ENCODE data around the gene SNAP91.

The SNAP91 gene

DNA sequence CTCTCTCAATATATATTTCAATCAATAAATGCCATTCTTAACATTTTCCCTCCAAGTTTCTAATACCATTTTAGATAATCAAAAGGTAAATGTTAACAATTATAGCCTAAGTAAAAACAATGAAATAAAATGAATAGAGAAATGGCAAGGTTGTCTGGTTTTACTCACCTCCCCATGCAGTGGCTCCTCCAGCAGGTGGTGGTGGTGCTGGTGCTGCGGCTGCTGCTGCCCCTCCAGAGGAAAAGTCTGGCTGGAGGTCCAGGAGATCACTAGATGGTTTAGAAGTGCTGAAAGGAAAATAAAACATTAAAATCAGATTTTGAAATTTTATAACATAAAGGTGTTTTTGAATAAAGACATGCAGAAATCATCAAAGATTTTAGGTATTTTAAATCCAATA lies 103.4 kb downstream of the SNAP91 start:
- Histone ChIP-seq H4K20me1 (ENCODE audit: insufficient read depth, low read length) (no peaks in the 10 kb centered on the region), H3K27ac (ENCODE audit: low read depth, low read length, poor library complexity, severe bottlenecking) (no peak overlapping the region), H3K4me1 (ENCODE audit: insufficient read depth, low read length, severe bottlenecking) (no peaks in the 10 kb centered on the region), H3K79me2 (ENCODE audit: insufficient read depth, low read length) (no peaks in the 10 kb centered on the region), H3K4me3 (ENCODE audit: low read depth, low read length, poor library complexity, severe bottlenecking) (no peak overlapping the region), H3K9ac (ENCODE audit: low read length) (no peak overlapping the region), H3K9me3 (ENCODE audit: low read length) (no peaks in the 10 kb centered on the region), H3K9me2 (ENCODE audit: low read depth, low read length) (no peaks in the 10 kb centered on the region), H2AFZ (ENCODE audit: low read length) (no peak overlapping the region), H3K36me3 (ENCODE audit: insufficient read depth, low read length) (no peaks in the 10 kb centered on the region), H3F3A (ENCODE audit: insufficient read depth, low read length) (no peaks in the 10 kb centered on the region), H3K27me3 (ENCODE audit: insufficient read depth, low read length) (no peaks in the 10 kb centered on the region), H3K4me2 (ENCODE audit: low read length) (no peak overlapping the region)
- TF ChIP-seq CTCF (IDR thresholded peaks at IDR 0.05; ENCODE audit: low read length) (no peak), EZH2 (IDR thresholded peaks at IDR 0.05; ENCODE audit: borderline replicate concordance, low read length) (no peak)

GRCh38 chr6:83603551-83603950 lies 105.3 kb downstream of the SNAP91 start:
- TF ChIP-seq EZH2 (IDR thresholded peaks at IDR 0.05; ENCODE audit: borderline replicate concordance, low read length) (no peak), CTCF (IDR thresholded peaks at IDR 0.05; ENCODE audit: low read length) (no peak)
- no peaks in the 10 kb centered on the region for H3K27me3 ChIP-seq (ENCODE audit: insufficient read depth, low read length)

DNA sequence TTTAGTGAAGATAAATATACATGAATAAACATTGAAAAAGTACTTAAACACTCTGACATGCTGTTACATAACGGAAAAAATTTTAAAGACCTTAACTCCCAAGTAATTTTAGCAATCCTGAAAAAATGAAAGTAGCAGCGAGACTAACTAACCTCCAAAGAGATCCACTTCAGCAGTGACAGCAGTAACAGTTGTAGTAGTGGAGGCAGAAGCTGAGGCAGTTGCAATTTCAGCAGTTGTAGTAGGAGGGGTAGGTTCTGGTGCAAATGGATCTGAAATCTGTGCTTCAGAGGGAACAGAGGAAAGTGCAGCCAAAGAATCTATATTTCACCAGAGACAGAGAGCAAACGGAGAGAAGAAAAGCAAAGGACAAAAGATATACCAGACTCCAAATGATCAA lies 107.8 kb downstream of the SNAP91 start:
- TF ChIP-seq CTCF (IDR thresholded peaks at IDR 0.05; ENCODE audit: low read length) (no peak), EZH2 (IDR thresholded peaks at IDR 0.05; ENCODE audit: borderline replicate concordance, low read length) (no peak)
- Histone ChIP-seq H4K20me1 (ENCODE audit: insufficient read depth, low read length) (no peaks in the 10 kb centered on the region), H3F3A (ENCODE audit: insufficient read depth, low read length) (no peaks in the 10 kb centered on the region), H3K9ac (ENCODE audit: low read length) (no peak overlapping the region), H3K4me3 (ENCODE audit: low read depth, low read length, poor library complexity, severe bottlenecking) (no peak overlapping the region), H3K9me2 (ENCODE audit: low read depth, low read length) (no peaks in the 10 kb centered on the region), H3K4me2 (ENCODE audit: low read length) (no peak overlapping the region), H3K79me2 (ENCODE audit: insufficient read depth, low read length) (no peaks in the 10 kb centered on the region), H3K4me1 (ENCODE audit: insufficient read depth, low read length, severe bottlenecking) (no peaks in the 10 kb centered on the region), H2AFZ (ENCODE audit: low read length) (no peak overlapping the region), H3K36me3 (ENCODE audit: insufficient read depth, low read length) (no peaks in the 10 kb centered on the region), H3K9me3 (ENCODE audit: low read length) (no peaks in the 10 kb centered on the region), H3K27ac (ENCODE audit: low read depth, low read length, poor library complexity, severe bottlenecking) (no peak overlapping the region), H3K27me3 (ENCODE audit: insufficient read depth, low read length) (no peaks in the 10 kb centered on the region)

More at GRCh38 chr6:83603551-83603950, 105.3 kb downstream of the SNAP91 start:
- Histone ChIP-seq H4K20me1 (ENCODE audit: insufficient read depth, low read length) (no peaks in the 10 kb centered on the region), H3K4me3 (ENCODE audit: low read depth, low read length, poor library complexity, severe bottlenecking) (no peak overlapping the region), H3K4me2 (ENCODE audit: low read length) (no peak overlapping the region), H3F3A (ENCODE audit: insufficient read depth, low read length) (no peaks in the 10 kb centered on the region), H3K9me3 (ENCODE audit: low read length) (no peaks in the 10 kb centered on the region), H3K9me2 (ENCODE audit: low read depth, low read length) (no peaks in the 10 kb centered on the region), H3K36me3 (ENCODE audit: insufficient read depth, low read length) (no peaks in the 10 kb centered on the region), H3K79me2 (ENCODE audit: insufficient read depth, low read length) (no peaks in the 10 kb centered on the region), H3K4me1 (ENCODE audit: insufficient read depth, low read length, severe bottlenecking) (no peaks in the 10 kb centered on the region), H3K9ac (ENCODE audit: low read length) (no peak overlapping the region), H2AFZ (ENCODE audit: low read length) (no peak overlapping the region), H3K27ac (ENCODE audit: low read depth, low read length, poor library complexity, severe bottlenecking) (no peak overlapping the region)

Data from OCI-LY1 (cell line).